ENCODE data around the gene ZNF81.
"Not testable (repeated sequence)": the region's sequence is repeated elsewhere in the genome, so short reads cannot be mapped to it uniquely, and the experiment has no call there.

Gene ZNF81

DNA sequence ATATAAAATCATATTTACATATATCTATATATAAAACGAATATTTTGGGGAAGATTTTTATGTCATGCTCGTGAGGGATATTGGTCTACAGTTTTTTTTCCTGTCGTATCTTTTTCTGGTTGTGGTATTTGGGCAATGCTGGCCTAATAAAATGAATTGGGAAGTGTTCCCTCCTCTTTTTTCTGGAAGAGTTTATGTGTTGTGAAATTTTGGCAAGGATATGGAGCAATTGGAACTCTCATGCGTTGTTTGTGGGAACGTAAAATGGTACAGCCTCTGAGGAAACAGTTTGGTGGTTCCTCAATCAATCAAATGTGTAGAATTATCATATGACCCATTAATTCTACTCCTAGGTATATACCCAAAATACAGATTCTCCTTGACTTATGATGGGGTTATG, 97.2 kb downstream of the ZNF81 start:
- TF ChIP-seq, protein P1, sequence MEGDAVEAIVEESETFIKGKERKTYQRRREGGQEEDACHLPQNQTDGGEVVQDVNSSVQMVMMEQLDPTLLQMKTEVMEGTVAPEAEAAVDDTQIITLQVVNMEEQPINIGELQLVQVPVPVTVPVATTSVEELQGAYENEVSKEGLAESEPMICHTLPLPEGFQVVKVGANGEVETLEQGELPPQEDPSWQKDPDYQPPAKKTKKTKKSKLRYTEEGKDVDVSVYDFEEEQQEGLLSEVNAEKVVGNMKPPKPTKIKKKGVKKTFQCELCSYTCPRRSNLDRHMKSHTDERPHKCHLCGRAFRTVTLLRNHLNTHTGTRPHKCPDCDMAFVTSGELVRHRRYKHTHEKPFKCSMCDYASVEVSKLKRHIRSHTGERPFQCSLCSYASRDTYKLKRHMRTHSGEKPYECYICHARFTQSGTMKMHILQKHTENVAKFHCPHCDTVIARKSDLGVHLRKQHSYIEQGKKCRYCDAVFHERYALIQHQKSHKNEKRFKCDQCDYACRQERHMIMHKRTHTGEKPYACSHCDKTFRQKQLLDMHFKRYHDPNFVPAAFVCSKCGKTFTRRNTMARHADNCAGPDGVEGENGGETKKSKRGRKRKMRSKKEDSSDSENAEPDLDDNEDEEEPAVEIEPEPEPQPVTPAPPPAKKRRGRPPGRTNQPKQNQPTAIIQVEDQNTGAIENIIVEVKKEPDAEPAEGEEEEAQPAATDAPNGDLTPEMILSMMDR (IDR thresholded peaks at IDR 0.05; ENCODE audit: low read depth, low read length, missing control alignments), result no peak
- DNase-seq (ENCODE audit: low read depth), result no peak
- no peak overlapping the region for H3K4me3 ChIP-seq (ENCODE audit: low read depth, low read length)

- H3K4me3 ChIP-seq (ENCODE audit: low read depth, low read length), result peak overlapping the region; percentile 9; the same call in 1 of the 2 replicates
- DNase-seq (ENCODE audit: low read depth), result no peak
- TF ChIP-seq, protein P1 (IDR thresholded peaks at IDR 0.05; ENCODE audit: low read depth, low read length, missing control alignments), result no peak
Measured at GRCh38 chrX:47936224-47936939, 99.7 kb downstream of the ZNF81 start.

DNA sequence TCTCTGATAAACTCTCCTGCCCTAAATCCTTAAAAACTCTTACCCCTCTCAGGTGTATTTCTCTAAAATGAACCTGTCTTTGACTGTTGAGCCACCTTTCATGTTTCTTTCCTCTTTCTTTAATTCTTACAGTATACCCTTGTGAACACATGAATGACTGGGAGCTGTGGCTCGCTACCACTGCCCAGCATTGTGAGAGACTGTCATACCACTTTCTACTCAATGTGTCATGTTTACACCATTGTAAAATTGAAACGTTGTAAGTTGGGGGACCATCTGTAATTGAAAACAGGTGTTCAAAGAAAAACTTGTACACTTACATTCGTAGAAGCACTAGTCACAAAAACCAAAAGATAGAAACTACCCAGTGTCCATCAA, 100.2 kb downstream of the ZNF81 start:
- H3K4me3 ChIP-seq (ENCODE audit: low read depth, low read length), result no peak overlapping the region; the same call in 1 of the 2 replicates
- TF ChIP-seq, protein P1 (IDR thresholded peaks at IDR 0.05; ENCODE audit: low read depth, low read length, missing control alignments), result no peak
- no peak for DNase-seq (ENCODE audit: low read depth)

DNA sequence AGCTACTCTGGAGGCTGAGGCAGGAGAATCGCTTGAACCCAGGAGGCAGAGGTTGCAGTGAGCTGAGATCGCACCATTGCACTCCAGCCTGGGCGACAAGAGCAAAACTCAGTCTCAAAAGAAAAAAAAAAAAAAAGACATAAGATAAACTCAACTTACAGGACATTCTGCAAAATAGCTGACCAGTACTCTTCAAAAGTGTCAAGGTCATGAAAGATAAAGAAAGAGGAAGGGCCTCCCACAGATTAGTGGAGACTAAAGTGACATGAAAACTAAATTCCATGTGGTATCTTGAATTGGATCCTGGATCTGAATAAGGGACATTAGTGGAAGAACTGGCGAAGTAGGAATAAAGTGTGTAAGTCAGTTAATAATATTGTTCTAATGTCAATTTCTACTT, 103.7 kb downstream of the ZNF81 start:
- no peak for DNase-seq (ENCODE audit: low read depth)
- no peak overlapping the region for H3K4me3 ChIP-seq (ENCODE audit: low read depth, low read length)
- TF ChIP-seq, protein P1 (IDR thresholded peaks at IDR 0.05; ENCODE audit: low read depth, low read length, missing control alignments), result no peak

GRCh38 chrX:47941423-47941822, 104.7 kb downstream of the ZNF81 start:
- no peak overlapping the region for H3K4me3 ChIP-seq (ENCODE audit: low read depth, low read length)
- no peak for DNase-seq (ENCODE audit: low read depth)
- TF ChIP-seq, protein P1 (IDR thresholded peaks at IDR 0.05; ENCODE audit: low read depth, low read length, missing control alignments), result no peak

DNA sequence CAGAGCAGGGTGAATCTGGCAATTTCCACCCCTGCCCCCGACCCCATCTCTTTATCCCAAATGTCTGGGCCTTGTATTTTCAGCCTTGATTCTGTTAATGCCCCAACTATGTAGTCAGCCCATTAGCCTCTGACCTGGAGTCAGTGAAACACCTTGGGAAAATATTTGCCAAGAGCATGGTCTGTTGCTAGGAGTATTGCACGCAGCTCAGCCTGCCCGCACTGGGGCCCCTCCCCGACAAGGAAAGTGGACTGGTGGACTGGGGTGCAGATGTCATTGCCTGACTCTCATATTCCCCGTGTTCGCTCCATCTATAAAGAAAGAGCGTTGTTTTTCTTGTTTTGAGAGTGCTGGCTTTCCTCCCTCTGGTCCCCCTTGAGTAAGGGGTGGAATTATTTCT, 118.6 kb downstream of the ZNF81 start:
- not testable (repeated sequence) for H3K4me3 ChIP-seq (ENCODE audit: low read depth, low read length); DNase-seq (ENCODE audit: low read depth)

DNA sequence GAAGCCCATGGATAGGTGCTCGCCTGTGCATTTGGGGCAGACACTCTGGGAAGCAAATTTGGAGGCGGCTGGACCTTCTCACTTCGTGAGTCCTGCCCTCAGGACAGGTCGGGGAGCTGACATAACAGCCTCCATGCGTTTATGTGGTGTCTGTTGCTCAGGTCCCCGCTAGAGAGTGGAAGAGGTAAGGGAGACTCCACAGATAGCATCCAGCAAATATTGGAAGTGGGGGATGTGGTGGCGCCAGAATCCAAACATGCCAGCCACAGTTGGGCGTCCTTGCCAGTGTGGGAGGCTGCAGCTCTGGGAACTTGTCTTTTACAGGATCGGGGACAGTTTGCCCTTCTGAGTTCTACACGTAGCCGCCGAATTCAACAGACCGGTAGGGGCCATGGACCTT, 119.3 kb downstream of the ZNF81 start:
- no peak overlapping the region for H3K4me3 ChIP-seq (ENCODE audit: low read depth, low read length)
- DNase-seq (ENCODE audit: low read depth), result no peak
- TF ChIP-seq, protein P1 (IDR thresholded peaks at IDR 0.05; ENCODE audit: low read depth, low read length, missing control alignments), result no peak

GRCh38 chrX:47958206-47958605, 121.5 kb downstream of the ZNF81 start:
- DNase-seq (ENCODE audit: low read depth), result not testable (repeated sequence)

More at GRCh38 chrX:47958206-47958605, 121.5 kb downstream of the ZNF81 start:
- H3K4me3 ChIP-seq (ENCODE audit: low read depth, low read length), result not testable (repeated sequence)

All from GM12864 (cell line).